Iris pigment epithelial cell (primary cell): ENCODE measurements around the gene GSTA3.
A peak's percentile ranks its signal among the peaks of the same experiment; 100 is the strongest.
"Not testable (repeated sequence)": the region's sequence is repeated elsewhere in the genome, so short reads cannot be mapped to it uniquely, and the experiment has no call there.

Experiments
- DNase-seq: peaks from one replicate; pipeline ENCODE4 v3.0.0-alpha.2; 2011; ENCODE audit warnings: low read depth

The GSTA3 gene

DNA sequence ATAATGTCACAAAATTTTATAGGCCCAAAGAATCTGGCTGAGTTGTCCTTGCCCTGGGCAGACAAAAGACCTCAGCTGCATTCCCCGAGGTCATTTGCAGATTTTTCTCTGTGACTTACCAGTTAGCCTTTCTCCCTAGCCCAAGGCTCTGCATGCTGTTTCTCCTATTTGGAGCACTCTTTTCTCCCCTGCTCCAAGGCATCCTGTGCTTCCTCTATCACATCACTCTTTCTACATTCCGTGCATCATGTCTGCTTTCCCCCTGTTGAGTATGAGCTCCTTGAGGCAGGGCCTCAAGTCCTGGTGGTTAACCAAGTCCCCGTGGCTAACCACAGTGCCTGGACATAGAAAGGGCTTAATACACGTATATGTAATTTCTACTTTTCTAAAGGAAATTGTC lies 593 bp upstream of the GSTA3 start:
- no peak for DNase-seq

DNA sequence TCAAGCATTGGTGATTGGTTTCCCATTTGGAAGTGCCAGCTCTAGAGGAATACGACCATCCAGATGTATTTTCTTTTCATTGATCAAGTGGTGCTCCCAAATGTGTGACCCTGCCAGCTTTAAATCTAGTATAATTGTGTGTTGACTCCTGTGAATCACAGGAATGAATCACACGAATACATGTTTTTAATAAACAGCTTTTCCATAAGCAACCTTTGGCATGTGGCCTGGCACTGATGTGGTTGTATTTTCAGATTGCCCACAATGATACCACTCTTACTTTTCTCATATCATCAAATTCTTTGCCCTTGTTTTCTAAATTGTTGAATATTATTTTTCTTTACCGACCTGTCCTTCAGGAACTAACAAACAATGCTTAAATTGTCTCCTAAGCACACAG lies 367 bp downstream of the GSTA3 start:
- no peak for DNase-seq

DNA sequence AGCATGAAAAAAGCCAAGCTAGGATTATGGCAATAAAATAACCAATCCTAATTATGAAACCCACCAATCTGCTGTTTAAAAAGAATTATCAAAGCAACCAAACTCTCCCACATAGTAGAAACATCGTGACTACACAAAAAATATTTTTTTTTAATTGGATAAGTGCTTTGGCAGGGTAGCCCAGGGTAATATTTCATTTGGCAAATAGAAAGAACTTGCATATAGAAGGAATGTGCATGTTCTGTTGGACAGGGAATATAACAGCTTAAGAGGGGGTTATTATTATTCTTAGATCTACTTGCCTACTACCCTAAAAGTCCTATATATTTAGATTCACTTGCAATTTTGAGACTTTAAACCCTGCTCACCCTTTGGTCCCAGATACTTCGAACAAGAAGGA lies 972 bp downstream of the GSTA3 start:
- DNase-seq = no peak

DNA sequence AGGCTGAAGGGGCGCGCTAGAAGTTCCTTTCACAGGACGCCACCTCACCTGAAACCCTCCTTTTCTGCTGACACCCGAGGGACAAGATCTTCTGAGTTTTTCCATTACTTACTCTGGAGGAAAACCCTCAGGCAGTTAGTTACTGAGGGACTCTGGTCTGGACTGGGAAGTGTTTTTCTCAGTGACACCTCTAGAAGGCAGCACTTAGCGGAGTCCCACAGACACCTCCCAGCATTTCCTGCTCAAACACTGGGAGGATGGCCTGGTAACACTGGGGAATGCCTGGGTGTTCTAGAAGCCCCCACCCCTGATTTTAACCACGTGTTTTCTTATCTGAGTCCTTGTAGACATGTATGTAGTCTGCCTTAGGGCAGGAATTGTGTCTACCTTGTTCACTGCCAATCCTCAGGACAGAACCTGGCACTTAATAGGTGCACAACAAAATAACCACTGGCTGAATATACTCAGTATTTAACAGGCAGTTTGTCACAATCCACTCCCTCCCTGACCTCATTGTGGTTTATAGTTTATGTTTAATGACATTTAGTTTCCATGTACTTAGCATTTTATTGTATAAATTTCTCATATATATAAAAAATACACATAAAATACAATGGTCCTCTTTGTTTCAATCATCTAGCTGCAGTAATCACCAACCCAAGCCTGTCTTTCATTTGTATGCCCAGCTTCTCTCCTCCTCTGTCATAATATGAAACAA lies 4.8 kb downstream of the GSTA3 start:
- peak; percentile 25 for DNase-seq

DNA sequence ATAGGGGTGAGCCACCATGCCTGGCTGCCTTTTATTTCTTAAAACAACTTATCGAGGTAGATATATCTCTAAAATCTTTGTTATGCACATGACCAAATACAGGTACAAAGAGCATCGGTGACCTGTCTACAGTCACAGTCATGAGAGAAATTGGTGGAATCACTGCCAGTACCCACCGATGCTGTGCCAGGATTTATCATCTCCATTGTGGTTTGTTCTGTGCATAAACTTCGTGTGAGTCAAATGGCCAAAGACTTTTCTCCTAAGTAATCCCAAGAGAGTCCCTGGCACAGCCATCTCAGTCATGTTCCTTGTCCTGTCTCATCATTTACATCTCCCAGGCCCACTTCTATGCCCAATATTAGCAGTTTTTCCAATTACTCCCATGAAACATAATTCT lies 9.0 kb downstream of the GSTA3 start:
- DNase-seq = no peak

DNA sequence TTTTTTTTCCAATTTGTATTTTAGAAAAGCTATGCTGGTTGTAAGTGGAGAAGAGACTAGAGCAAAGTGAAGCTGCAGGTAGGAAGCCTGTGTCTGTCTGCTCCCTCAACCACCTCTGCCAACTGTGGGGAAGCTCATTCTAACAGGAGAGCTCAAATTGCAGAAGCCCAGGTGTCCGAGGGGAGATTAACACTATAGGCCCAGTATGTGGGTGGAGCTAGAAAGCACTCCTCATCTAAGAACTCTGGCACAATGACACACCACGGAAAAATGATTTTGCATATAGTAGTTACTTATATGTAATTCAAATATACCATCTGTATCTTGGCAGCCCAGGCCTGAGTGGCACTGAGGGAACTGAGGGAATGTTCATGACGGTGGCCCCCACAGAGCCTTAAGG lies 13.7 kb downstream of the GSTA3 start:
- not testable (repeated sequence) for DNase-seq

DNA sequence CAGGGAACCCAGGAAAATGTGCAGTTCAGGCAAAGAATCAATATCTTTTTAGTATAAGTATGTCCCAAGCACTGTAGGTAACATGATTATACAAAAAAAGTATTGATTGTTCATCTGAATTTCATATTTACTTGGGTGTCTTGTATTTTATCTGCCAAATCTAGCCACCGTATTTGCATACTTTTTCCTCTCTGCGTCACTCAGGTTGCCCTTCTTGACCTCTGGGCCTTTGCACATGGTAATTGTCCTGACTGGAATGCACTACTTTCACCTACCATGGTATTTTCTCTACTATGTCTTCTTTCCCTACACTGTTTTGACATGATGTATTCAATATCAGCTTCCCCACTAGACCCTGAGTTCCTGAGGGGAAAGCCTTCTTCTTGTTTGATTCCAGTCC lies 15.2 kb downstream of the GSTA3 start:
- DNase-seq = no peak

DNA sequence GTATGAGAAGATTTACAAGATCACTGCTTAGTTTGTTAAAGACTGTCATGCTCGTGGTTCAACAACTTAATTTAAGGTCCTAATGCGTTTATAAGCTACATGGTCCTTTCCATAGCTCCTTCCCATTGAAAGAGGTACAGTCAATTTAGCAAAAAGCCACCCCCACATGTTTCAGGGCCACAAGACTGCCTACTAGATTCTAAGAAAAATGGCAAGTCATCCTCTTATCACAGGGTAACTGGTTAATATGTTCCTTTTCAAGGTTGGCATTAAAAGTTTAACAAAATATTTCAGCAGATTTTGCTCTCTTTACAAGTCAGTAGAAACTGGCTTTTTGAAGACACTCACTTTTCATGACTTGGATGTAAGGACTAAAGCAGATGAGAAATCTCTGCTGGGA lies 15.7 kb downstream of the GSTA3 start:
- no peak for DNase-seq

DNA sequence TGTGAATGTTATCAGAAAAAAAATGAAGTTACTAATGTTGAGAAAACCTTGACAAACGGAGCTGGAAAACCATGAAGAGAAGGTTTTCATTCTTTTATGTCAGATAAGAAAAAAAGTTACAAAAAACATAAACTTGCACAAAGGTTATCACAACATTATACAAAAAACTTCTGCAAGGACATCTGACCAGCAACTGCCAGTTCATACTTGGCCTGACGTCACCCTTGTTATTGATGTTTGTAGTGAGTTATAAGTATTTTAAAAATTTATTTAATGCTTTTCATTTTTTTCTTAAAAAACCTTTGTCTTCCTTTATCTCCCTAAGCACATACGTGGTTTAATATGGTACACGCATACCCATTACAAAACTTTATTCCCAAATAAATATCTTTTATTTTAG lies 16.3 kb downstream of the GSTA3 start:
- DNase-seq = no peak

DNA sequence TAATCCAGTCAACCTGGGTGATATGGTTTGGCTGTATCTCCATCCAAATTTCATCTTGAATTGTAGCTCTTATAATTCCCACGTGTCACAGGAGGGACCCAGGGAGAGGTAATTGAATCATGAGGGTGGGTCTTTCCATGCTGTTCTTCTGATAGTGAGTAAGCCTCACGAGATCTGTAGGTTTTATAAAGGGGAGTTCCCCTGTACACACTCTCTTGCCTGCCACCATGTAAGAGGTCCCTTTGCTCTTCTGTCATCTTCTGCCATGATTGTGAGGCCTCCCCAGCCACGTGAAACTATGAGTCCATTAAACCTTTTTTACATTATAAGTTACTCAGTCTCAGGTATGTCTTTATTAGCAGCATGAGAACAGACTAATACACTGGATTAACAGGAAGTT lies 19.5 kb downstream of the GSTA3 start:
- no peak for DNase-seq

DNA sequence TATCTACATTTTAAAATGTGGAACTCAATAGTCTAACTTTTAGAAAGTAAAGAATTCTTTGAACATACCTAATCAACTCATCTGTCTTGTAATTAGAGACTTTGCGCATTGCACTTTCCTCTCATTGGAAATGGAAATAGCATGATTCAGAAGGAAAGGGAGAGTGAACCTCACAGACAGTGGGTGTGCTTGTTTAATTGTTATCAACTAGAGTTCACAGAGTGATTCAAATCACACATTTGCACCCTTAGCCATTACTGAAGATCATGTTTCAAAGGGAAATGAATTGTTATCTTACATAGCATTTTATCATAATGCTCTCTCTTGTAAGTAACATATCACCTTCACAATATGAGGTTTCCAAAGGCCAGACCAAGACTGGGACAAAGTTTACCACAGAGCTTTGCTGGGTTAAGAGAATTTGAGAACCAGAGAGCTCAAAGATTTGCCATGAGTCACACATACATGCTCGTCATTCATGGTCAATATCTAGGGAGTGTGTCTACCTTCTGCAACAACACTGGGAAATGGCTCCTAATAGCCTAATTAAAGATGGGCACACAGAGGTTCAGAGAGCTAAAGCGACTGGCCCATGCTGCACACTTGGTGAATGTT lies 21.5 kb downstream of the GSTA3 start:
- peak; percentile 24 for DNase-seq

DNA sequence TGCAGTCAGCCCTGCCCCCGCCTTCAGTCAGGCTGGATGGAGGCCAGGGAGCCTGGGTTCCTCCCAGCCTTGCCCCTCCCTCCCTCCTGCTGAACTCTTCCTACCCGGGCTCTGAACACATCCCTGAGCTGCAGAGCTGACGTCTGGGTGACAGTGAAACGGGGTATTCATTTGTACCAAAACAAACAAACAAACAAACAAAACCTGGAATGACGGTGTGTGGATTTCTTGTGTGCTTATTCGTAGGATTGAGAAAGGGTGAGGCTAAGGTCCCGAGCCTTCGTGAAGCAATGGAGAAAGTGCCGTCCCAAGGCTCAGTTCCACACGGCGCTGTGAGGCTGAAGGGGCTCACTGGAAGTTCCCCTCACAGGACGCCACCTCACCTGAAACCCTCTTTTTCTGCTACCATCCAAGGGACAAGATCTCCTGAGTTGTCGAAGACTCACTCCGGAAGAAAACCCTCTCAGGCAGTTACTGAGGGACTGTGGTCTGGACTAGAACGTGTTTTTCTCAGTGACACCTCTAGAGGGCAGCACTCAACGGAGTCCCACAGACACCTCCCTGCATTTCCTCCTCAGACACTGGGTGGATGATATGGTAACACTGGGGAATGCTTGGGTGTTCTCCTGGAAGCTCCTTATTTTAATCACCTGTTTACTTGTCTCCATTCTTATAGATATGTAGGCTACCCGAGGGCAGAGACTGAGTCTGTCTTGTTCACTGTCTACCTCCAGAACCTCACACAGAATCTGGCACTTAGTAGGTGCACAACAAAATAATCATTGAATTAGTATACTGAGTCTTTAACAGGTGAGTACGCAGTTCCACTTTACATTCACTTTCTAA lies 27.3 kb downstream of the GSTA3 start:
- peak; percentile 48 for DNase-seq

DNA sequence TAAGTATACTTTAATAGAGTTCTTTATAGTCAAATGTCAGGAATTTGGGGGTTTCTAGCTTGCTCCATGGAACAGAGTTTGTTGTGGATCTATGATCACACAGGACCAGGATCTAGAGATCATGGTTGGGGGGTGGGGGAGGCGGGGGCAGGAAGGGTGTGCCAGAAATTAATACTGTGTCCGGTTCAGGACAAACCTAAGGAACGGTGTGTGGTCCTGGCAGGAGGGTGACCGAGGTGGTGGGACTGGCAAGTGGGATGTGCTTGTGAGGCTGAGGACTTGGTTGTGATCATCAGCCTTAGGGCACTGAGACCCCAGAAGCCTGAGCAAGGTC lies 27.9 kb downstream of the GSTA3 start:
- no peak for DNase-seq

DNA sequence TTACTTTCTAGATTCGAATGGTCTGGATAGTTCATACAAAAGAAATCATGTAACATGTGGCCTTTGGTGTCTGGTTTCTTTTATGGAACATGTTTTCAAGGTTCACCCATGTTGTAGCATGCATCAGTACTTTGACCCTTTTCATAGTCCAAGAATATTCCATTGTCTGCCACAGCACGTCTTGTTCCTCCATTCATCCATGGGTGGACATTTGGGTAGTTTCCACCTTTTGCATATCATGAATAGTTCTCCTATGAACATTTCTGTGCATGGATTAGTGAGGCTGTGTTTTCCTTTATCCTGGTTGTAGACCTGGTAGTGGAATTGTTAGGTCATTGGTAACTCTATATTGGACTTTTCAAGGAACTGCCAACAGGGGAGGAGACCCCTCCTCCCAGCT lies 31.7 kb downstream of the GSTA3 start:
- DNase-seq = peak; percentile 19

DNA sequence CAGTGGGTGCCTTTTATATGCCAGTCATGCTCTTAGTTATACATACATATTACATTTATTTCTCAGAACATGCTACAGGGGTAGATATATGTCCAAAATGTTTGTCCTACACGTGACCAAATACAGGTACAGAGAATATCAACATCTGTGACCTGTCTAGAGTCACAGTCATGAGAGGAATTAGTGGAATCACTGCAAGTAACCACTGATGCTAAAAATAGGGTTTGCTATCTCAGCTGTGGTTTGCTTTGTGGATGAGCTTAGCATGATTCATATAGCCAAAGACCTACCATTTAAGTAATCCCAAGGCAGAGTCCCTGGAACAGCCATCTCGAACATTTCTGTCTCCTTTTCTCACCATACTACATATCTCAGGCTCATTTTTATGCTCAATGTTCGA lies 32.3 kb downstream of the GSTA3 start:
- peak; percentile 94 for DNase-seq

DNA sequence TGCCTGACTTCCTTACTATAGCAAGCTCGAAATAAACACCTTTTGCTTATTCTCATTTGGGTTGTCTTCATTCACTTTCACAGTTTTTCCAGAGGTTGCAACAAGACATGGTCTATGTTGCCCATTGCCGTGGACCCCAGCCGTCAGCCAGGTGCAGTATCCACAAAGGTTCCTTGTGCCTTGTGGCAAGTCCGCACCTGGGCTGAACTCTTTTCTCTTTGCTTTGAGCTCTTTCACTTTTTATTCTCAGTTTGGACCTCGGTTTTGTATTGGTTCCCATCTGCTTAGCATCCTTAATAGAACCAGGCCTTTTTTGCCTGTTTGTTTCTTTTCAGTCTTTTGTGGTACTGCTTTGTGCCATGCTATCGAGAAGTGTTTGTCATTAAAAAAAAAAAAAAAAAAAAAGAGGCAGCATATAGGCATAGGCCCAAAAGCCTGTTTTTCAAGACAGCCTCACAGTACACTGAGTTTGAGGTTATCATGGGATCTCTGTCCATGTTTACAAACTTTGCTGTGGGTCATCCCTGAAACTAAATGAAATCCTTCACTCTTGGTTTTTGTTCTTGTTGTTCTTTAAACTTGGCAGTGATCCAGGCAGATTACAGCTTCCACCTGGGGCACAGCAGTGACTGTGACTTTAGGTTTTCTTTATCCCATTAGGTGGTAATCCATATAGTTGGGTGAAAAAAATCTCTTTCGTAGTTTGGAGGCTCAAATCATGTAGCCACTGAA lies 33.3 kb downstream of the GSTA3 start:
- no peak for DNase-seq

DNA sequence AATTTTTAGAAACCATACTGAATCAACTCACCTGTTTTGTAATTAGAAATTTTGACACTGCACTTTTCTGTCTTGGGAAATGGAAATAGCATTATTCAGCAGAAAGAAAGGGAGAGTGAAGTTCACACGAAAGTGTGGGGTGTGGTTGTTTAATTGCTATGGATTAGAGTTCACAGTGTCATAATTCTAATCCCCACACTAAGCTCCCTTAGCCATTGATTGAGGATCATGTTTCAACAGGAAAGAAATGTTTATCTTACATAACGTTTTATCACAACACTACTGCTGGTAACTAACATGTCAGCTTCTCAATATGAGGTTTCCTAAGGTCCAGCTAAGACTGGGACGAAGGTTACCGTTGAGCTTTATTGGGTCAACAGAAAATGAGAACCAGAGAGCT lies 37.5 kb downstream of the GSTA3 start:
- DNase-seq = no peak

DNA sequence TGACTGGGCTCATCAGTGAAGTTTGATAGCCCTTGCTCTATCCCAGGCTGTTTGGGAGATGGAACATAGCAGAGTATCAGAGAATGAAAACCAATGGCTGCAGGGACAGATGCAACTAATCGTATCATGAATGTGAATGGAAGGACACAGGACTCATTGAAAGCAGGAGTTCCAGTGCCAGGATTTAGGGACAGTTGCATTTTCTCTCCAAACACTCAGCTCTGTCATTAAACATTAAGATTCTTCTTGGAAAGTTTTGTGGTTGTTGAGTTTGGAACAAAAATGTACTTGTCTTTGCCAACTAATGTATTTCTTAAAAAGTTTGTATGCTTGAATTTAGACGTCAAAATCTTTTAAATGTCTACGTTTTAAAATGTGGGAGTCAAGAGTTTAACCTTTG lies 37.9 kb downstream of the GSTA3 start:
- no peak for DNase-seq

DNA sequence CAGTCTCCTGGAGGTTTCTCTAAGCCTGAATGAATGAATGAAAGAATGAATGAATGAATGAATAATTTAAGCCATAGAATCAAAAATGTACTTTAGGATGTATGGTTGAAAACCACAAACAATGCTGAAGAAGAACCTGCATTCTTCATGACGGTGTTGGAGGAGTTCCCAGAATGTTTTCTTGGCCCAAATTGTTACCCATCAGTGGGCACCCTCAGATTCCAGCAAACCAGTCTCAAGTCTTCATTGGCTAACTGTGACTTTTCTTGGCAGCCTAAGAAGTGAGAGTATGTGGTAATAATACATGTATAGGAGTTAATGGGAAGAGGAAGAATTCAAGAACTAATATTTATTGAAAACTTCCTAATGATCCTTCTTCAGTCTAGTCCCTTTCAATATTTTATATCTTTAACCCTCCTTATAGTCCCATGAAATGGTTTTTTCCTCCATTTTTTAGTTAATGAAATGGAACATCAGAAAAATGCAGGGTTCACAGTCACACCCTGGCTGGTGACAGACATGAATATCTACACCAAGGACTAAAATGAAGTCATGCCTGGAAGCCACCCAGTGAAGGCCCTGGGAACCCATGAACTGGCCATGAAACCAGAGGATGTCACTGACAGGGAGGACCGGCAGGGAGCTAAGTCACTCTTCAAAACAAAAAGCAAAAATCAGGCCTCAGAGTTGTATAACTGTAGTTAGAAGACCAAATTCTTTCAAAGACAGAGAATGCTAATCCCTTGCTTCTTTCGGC lies 39.0 kb downstream of the GSTA3 start:
- DNase-seq = not testable (repeated sequence)

DNA sequence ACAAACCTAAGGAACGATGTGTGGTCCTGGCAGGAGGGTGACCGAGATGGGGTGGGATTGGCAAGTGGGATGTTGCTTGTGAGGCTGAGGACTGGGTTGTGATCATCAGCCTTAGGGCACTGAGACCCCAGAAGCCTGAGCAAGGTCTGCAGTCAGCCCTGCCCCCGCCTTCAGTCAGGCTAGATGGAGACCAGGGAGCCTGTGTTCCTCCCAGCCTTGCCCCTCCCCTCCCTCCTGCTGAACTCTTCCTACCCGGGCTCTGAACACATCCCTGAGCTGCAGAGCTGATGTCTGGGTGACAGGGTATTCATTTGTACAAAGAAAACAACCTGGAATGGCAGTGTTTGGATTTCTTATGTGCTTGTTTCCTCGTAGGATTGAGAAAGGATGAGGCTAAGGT lies 40.6 kb downstream of the GSTA3 start:
- not testable (repeated sequence) for DNase-seq

DNA sequence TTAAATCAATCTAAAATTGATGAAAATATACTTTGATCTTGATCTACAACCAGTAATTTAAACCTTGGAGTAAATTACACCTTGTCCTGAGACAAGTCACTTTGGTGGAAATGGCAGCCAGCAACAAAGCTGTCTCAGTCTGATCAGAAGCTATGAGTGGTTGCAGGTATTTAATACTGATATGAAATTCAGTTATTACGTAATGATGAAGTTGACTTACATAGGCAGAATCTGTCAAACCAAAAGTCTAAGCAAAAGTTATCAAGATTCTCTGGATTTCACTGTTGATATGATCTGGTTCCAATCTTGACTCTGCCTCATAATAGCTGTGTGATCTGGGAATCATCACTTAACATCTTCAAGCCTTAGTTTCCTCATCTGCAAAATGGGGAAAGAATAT lies 41.3 kb downstream of the GSTA3 start:
- no peak for DNase-seq

DNA sequence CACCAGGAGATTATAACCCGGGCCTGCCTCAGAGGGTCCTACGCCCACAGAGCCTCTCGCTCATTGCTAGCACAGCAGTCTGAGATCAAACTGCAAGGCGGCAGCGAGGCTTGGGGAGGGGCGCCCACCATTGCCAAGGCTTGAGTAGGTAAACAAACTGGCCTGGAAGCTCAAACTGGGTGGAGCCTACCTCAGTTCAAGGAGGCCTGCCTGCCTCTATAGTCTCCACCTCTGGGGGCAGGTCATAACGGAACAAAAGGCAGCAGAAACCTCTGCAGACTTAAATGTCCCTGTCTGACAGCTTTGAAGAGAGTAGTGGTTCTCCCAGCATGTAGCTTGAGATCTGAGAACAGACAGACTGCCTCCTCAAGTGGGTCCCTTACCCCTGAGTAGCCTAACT lies 48.3 kb downstream of the GSTA3 start:
- not testable (repeated sequence) for DNase-seq
